Measurements from ENCODE around the gene CERS2.

Gene CERS2

DNA sequence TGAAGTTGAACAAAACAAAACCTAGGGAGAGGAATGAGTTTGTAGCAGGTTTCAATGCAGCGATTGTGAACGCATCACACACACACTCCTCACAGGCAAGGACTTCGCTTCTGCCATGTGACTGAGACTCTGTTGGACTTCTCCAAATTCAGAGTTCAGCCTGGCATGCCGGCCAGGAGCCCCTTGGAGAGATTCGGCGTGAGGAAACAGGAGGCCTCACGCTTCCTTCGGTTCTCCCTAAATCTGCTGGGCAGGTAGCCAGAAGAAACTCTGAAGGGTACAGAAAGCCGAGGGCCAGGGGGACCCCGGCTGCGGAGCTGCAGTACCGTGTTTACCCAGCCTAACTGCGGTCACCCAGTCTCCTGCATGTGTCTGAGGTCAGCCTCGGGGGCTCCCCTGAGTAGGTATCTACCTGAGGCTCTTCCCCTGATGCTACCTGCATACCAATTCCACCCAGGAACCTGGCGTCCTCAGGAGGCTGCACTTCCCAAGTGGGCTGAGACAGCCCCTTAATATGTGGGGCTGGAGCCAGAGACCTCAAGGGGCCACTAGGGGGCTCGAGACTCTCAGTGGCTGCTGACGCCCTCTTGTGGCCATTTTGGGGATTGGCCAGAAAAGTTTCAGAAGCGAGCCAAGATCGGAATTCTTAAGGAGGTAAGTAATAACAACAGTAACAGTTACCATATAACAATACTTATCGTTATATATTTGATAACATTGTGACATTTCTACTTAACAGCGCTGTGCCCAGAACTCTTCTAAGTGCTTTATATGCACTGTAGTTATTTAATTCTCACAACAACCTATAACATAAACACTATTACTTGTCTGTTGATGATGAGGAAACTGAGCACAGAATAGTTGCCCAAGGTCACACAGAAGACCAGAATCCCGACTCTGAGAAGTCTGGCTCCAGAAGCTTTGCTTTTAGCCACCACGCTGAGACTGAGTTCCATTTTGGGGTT is 4.7 kb upstream of the CERS2 start:
- no peak overlapping the region for H3K4me3 ChIP-seq (ENCODE audit: extremely low read depth, insufficient read depth, low read length, poor library complexity, severe bottlenecking)
- WGBS, 2 experiments (ENCODE audit: insufficient coverage in 2 of 2), result 56 to 69% methylated on average over 14 to 20 of the region's 23 CpGs
- H3K4me1 ChIP-seq (ENCODE audit: control insufficient read depth, insufficient read depth, low read length, poor library complexity, severe bottlenecking), result peaks cover 29% of the 10 kb centered on the region
- no peaks in the 10 kb centered on the region for H3K36me3 ChIP-seq (ENCODE audit: control insufficient read depth, insufficient read depth, low read length)
- peak overlapping the region; percentile 39 for H3K27ac ChIP-seq (ENCODE audit: low read depth, low read length, severe bottlenecking)
- no peaks in the 10 kb centered on the region for H3K9me3 ChIP-seq (ENCODE audit: control insufficient read depth, low read length)

- WGBS, 2 experiments (ENCODE audit: insufficient coverage in 2 of 2), result 62% methylated on average over 5 to 6 of the region's 11 CpGs
- H3K27ac ChIP-seq (ENCODE audit: low read depth, low read length, severe bottlenecking), result peak overlapping the region; percentile 85
- H3K4me1 ChIP-seq (ENCODE audit: control insufficient read depth, insufficient read depth, low read length, poor library complexity, severe bottlenecking), result peaks cover 41% of the 10 kb centered on the region
Measured at GRCh38 chr1:150976879-150977694, 2.5 kb upstream of the CERS2 start.

GRCh38 chr1:150976401-150976821 is 1.8 kb upstream of the CERS2 start:
- H3K4me3 ChIP-seq (ENCODE audit: extremely low read depth, insufficient read depth, low read length, poor library complexity, severe bottlenecking), result no peak overlapping the region
- 77 to 84% methylated on average over 8 of the region's 9 CpGs for WGBS, 2 experiments (ENCODE audit: insufficient coverage in 2 of 2)
- H3K9me3 ChIP-seq (ENCODE audit: control insufficient read depth, low read length), result no peaks in the 10 kb centered on the region
- H3K27ac ChIP-seq (ENCODE audit: low read depth, low read length, severe bottlenecking), result peak overlapping the region; percentile 85
- H3K4me1 ChIP-seq (ENCODE audit: control insufficient read depth, insufficient read depth, low read length, poor library complexity, severe bottlenecking), result peaks cover 43% of the 10 kb centered on the region
- no peaks in the 10 kb centered on the region for H3K36me3 ChIP-seq (ENCODE audit: control insufficient read depth, insufficient read depth, low read length)

More at GRCh38 chr1:150976879-150977694, 2.5 kb upstream of the CERS2 start:
- Histone ChIP-seq H3K4me3 (ENCODE audit: extremely low read depth, insufficient read depth, low read length, poor library complexity, severe bottlenecking) (no peak overlapping the region), H3K9me3 (ENCODE audit: control insufficient read depth, low read length) (no peaks in the 10 kb centered on the region), H3K36me3 (ENCODE audit: control insufficient read depth, insufficient read depth, low read length) (no peaks in the 10 kb centered on the region)

DNA sequence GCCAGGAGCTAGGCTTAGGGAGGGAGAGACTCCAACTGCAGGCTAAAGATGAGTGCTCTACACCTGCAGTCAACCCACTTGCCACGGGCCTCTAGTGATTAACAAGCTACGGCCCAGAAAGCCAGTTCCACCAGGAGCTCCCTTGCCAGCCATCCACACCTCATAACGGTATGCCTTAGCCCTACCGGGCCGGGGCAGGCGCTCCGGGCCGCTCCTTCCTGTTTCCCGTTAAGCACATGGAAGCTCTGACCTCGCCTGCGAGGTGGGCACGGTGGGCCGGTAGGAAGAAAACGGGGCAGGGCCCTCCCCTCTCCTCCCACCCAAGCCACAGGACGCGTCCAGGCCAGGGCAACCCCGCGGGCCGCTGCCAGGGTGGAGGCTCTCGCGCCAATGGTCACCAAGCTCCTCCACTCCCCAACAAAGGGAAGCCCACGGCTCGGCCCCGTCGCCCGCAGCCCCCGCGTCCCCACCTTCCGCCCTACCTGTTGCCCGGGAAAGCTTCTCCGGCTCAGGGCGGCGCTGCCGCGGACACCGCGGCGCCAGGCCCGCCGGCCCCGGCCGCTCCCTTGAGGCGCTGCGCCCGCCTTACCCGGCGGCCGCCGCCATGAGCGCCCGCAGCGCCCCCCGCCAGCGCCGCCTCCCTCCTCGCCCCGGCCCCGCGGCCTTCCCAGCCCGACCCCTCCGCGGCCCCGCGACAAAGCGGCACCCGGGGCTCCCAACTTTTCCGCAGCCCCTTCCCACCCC is 627 bp downstream of the CERS2 start:
- WGBS, 2 experiments (ENCODE audit: insufficient coverage in 2 of 2), result 0% methylated on average over 14 to 54 of the region's 67 CpGs
- peak overlapping the region; percentile 78 for H3K4me3 ChIP-seq (ENCODE audit: extremely low read depth, insufficient read depth, low read length, poor library complexity, severe bottlenecking)
- peak overlapping the region; percentile 74 for H3K27ac ChIP-seq (ENCODE audit: low read depth, low read length, severe bottlenecking)
- H3K4me1 ChIP-seq (ENCODE audit: control insufficient read depth, insufficient read depth, low read length, poor library complexity, severe bottlenecking), result peaks cover 46% of the 10 kb centered on the region
- no peaks in the 10 kb centered on the region for H3K9me3 ChIP-seq (ENCODE audit: control insufficient read depth, low read length)
- peaks cover 16% of the 10 kb centered on the region for H3K36me3 ChIP-seq (ENCODE audit: control insufficient read depth, insufficient read depth, low read length)

GRCh38 chr1:150973258-150973835 is 1.3 kb downstream of the CERS2 start:
- Histone ChIP-seq H3K4me3 (ENCODE audit: extremely low read depth, insufficient read depth, low read length, poor library complexity, severe bottlenecking) (peak overlapping the region; percentile 78), H3K9me3 (ENCODE audit: control insufficient read depth, low read length) (no peaks in the 10 kb centered on the region), H3K27ac (ENCODE audit: low read depth, low read length, severe bottlenecking) (peak overlapping the region; percentile 71), H3K36me3 (ENCODE audit: control insufficient read depth, insufficient read depth, low read length) (peaks cover 23% of the 10 kb centered on the region), H3K4me1 (ENCODE audit: control insufficient read depth, insufficient read depth, low read length, poor library complexity, severe bottlenecking) (peaks cover 46% of the 10 kb centered on the region)
- WGBS, 2 experiments (ENCODE audit: insufficient coverage in 2 of 2), result 17 to 22% methylated on average over 11 to 15 of the region's 15 CpGs

GRCh38 chr1:150972417-150972940 is 2.2 kb downstream of the CERS2 start:
- Histone ChIP-seq H3K36me3 (ENCODE audit: control insufficient read depth, insufficient read depth, low read length) (peaks cover 31% of the 10 kb centered on the region), H3K27ac (ENCODE audit: low read depth, low read length, severe bottlenecking) (peak overlapping the region; percentile 0), H3K4me3 (ENCODE audit: extremely low read depth, insufficient read depth, low read length, poor library complexity, severe bottlenecking) (peak overlapping the region; percentile 78), H3K9me3 (ENCODE audit: control insufficient read depth, low read length) (no peaks in the 10 kb centered on the region), H3K4me1 (ENCODE audit: control insufficient read depth, insufficient read depth, low read length, poor library complexity, severe bottlenecking) (peaks cover 41% of the 10 kb centered on the region)
- 44 to 57% methylated on average over 2 to 3 of the region's 4 CpGs for WGBS, 2 experiments (ENCODE audit: insufficient coverage in 2 of 2)

DNA sequence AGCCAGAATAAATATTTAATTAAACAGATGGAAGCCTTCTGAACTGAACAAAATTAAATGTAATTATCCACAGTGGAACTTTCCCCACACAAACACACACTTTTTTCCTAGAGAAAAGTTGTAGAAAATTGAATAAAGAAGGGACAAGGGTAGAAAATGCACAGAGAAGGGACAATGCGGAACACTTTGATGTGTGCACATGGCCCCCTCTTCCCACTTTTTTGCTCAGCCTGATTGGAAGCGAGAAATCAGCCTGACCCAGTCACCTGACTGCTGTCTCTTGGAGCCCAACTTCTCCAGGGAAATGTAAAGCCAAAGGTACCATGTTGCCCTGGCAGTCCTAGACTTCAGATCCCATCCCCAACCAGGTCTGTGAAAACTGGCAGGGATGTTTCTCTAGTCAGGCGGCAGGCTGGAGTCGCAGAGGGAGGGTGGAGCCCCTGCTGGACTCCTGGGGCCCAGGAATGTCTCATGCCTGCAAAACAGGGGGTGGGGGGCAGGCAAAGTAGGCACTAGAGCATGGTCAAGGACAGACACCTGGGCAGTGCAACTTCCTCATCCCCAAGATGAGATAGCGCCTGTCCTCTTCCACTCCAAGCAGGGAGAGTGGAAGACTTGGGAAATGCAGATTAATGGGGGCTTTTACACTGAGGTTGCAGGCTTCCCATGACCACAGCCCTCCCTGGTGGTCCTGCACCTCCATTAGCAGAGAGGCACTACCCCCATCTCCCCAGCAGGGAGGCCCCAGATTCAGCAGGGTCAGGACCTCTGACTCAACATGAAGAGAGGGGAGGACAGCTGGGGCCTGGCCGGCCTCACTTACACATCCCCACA is 2.8 kb downstream of the CERS2 start:
- H3K9me3 ChIP-seq (ENCODE audit: control insufficient read depth, low read length), result no peaks in the 10 kb centered on the region

GRCh38 chr1:150970808-150971582 is 3.6 kb downstream of the CERS2 start:
- 55 to 70% methylated on average over 6 to 11 of the region's 11 CpGs for WGBS, 2 experiments (ENCODE audit: insufficient coverage in 2 of 2)
- H3K4me3 ChIP-seq (ENCODE audit: extremely low read depth, insufficient read depth, low read length, poor library complexity, severe bottlenecking), result no peak overlapping the region
- H3K27ac ChIP-seq (ENCODE audit: low read depth, low read length, severe bottlenecking), result peak overlapping the region; percentile 0
- H3K36me3 ChIP-seq (ENCODE audit: control insufficient read depth, insufficient read depth, low read length), result peaks cover 46% of the 10 kb centered on the region
- peaks cover 29% of the 10 kb centered on the region for H3K4me1 ChIP-seq (ENCODE audit: control insufficient read depth, insufficient read depth, low read length, poor library complexity, severe bottlenecking)
- H3K9me3 ChIP-seq (ENCODE audit: control insufficient read depth, low read length), result no peaks in the 10 kb centered on the region

More for the DNA sequence above, 2.8 kb downstream of the CERS2 start:
- peaks cover 38% of the 10 kb centered on the region for H3K36me3 ChIP-seq (ENCODE audit: control insufficient read depth, insufficient read depth, low read length)
- H3K27ac ChIP-seq (ENCODE audit: low read depth, low read length, severe bottlenecking), result peak overlapping the region; percentile 0
- H3K4me3 ChIP-seq (ENCODE audit: extremely low read depth, insufficient read depth, low read length, poor library complexity, severe bottlenecking), result peak overlapping the region; percentile 78
- peaks cover 35% of the 10 kb centered on the region for H3K4me1 ChIP-seq (ENCODE audit: control insufficient read depth, insufficient read depth, low read length, poor library complexity, severe bottlenecking)
- 21 to 55% methylated on average over 2 to 3 of the region's 6 CpGs for WGBS, 2 experiments (ENCODE audit: insufficient coverage in 2 of 2)

DNA sequence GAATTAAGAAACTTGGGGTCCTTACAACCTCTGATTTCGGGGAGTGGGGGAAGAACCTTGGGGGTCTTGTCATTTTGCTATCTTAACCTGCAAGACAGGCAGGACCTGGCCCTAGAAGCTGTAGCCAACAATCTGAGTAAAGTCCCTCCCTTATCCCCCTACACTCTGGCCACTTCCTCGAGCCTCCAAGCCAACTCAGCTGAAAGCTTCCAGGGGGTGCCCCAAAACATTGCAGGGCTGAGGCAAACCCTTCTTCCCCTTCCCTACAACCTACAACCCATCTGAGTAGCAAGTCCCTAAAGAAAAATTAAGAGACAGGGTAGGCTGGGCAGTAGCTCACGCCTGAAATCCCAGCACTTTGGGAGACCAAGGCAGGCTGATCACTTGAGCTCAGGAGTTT is 5.0 kb downstream of the CERS2 start:
- WGBS, 2 experiments (ENCODE audit: insufficient coverage in 2 of 2), result 88 to 94% methylated on average over 2 to 3 of the region's 3 CpGs
- H3K9me3 ChIP-seq (ENCODE audit: control insufficient read depth, low read length), result no peaks in the 10 kb centered on the region
- no peak overlapping the region for H3K4me3 ChIP-seq (ENCODE audit: extremely low read depth, insufficient read depth, low read length, poor library complexity, severe bottlenecking)
- H3K4me1 ChIP-seq (ENCODE audit: control insufficient read depth, insufficient read depth, low read length, poor library complexity, severe bottlenecking), result peaks cover 26% of the 10 kb centered on the region
- H3K36me3 ChIP-seq (ENCODE audit: control insufficient read depth, insufficient read depth, low read length), result peaks cover 59% of the 10 kb centered on the region
- H3K27ac ChIP-seq (ENCODE audit: low read depth, low read length, severe bottlenecking), result no peak overlapping the region

Data from mesodermal cell (in vitro differentiated cells).